Body of pancreas (tissue), 4 donors: ENCODE results near the gene SPOP. TPM values are rescaled to one million over a fixed set of nuclear protein-coding genes. Genes with fewer than 3 reads are reported as not detected.

Source experiments
- ATAC-seq: fragments of 150-250 bp; one replicate; pipeline ENCODE4 v1.9.1; 2016
- DNase-seq, 4 donors: peaks; one replicate each; pipeline ENCODE4 v3.0.0-alpha.2; 2019
- H3K27ac ChIP-seq, 4 donors: fragments of 200-600 bp; sonication (generic); 1 replicate in 3 of 4; 2 replicates in 1 of 4; pipeline versions ENCODE4 v1.5.1 to v1.6.1; 2016 to 2019; ENCODE audit warnings: mild to moderate bottlenecking in 1 of 4, mixed read lengths in 1 of 4, moderate library complexity in 1 of 4
- H3K27me3 ChIP-seq, 2 donors: fragments of 200-600 bp; sonication (generic); one replicate each; pipeline ENCODE4 v1.6.0; 2016; ENCODE audit warnings: mild to moderate bottlenecking in 1 of 2
- H3K36me3 ChIP-seq, 2 donors: fragments of 200-600 bp; sonication (generic); replicated peaks in 1 of 2; 2 replicates each; pipeline ENCODE4 v1.5.1; 2016; ENCODE audit warnings: low read depth in 2 of 2; ENCODE audit not compliant: insufficient read depth in 1 of 2
- H3K4me1 ChIP-seq: fragments of 200-600 bp; sonication (generic); one replicate; pipeline ENCODE4 v1.6.0; 2016
- H3K4me3 ChIP-seq, 2 donors: fragments of 200-600 bp; sonication (generic); 1 replicate in 1 of 2; 2 replicates in 1 of 2; pipeline ENCODE4 v1.5.1; 2016 to 2019
- H3K9me3 ChIP-seq, 3 donors: fragments of 200-600 bp; sonication (generic); 1 replicate in 2 of 3; 2 replicates in 1 of 3; pipeline ENCODE4 v1.5.1; 2016
- CTCF ChIP-seq, 7 experiments: fragments of 450-650 bp in 4 of 7; fragments of 200-600 bp in 3 of 7; sonication (generic) in 3 of 7; IDR thresholded peaks; one replicate each; pipeline ENCODE4 v1.5.1; 2016 to 2019; ENCODE audit warnings: antibody characterized with exemption in 7 of 7
- POLR2A ChIP-seq, 3 donors: fragments of 450-650 bp; IDR thresholded peaks; one replicate each; pipeline ENCODE4 v1.6.1; 2016; ENCODE audit warnings: antibody characterized with exemption in 3 of 3, mild to moderate bottlenecking in 2 of 3
- WGBS, 2 donors: methylation state at CpG; one replicate each; pipeline ENCODE4 v1.1.5; 2017; 5-methylcytosine and 5-hydroxymethylcytosine counted together
- intact Hi-C: fragments of 100-400 bp; cut with DNase I; formaldehyde crosslinking; loops from one replicate; pipeline ENCODE4 v1.15.1; 2023
- total RNA-seq, 2 donors: library from RNA; depleted of rRNA; stranded (reverse); fragments of >200 nt; gene quantifications; one replicate each; pipeline ENCODE4 v1.1.0, GENCODE V29; 2016

The SPOP gene
- total RNA-seq, 2 donors from 2014 or later = 42.3 to 57.4 TPM

GRCh38 chr17:49598918-49599317 is 79.0 kb downstream of the SPOP start:
- DNase-seq (no peak), ATAC-seq (no peak)
- TF ChIP-seq CTCF (IDR thresholded peaks at IDR 0.05) = no peak
- TF ChIP-seq POLR2A (IDR thresholded peaks at IDR 0.05) = no peak
- no peak overlapping the region for H3K27ac ChIP-seq
- H3K4me1 ChIP-seq = no peaks in the 10 kb centered on the region
- intact Hi-C loops = no loop called here
- no peaks in the 10 kb centered on the region for H3K27me3 ChIP-seq
- H3K4me3 ChIP-seq = no peak overlapping the region
- 95 to 97% methylated on average over 3 of the region's 3 CpGs for WGBS, 2 donors
- H3K9me3 ChIP-seq = no peaks in the 10 kb centered on the region
- peaks cover 0 to 26% of the 10 kb centered on the region in 2 donors for H3K36me3 ChIP-seq

- intact Hi-C loops = no loop called here
- Histone ChIP-seq H3K36me3 (peaks cover 0 to 23% of the 10 kb centered on the region in 2 donors), H3K27ac (no peak overlapping the region), H3K4me3 (no peak overlapping the region), H3K9me3 (no peaks in the 10 kb centered on the region), H3K27me3 (no peaks in the 10 kb centered on the region), H3K4me1 (no peaks in the 10 kb centered on the region)
- DNase-seq = no peak
- no peak for ATAC-seq
- 88 to 89% methylated on average over 8 of the region's 8 CpGs for whole genome bisulfite sequencing, 2 donors
- TF ChIP-seq POLR2A (IDR thresholded peaks at IDR 0.05) (no peak), CTCF (IDR thresholded peaks at IDR 0.05) (no peak)
These were observed 79.8 kb downstream of the SPOP start for GRCh38 chr17:49597928-49598655.

GRCh38 chr17:49597436-49597835 is 80.5 kb downstream of the SPOP start:
- WGBS, 2 donors = 75 to 76% methylated on average over 4 of the region's 4 CpGs
- no peaks in the 10 kb centered on the region for H3K4me1 ChIP-seq
- H3K9me3 ChIP-seq = no peaks in the 10 kb centered on the region
- no peak for TF ChIP-seq POLR2A (IDR thresholded peaks at IDR 0.05)
- TF ChIP-seq CTCF (IDR thresholded peaks at IDR 0.05) = no peak
- no peak overlapping the region for H3K4me3 ChIP-seq
- H3K27ac ChIP-seq = no peak overlapping the region
- intact Hi-C loops = no loop called here
- DNase-seq (no peak), ATAC-seq (no peak)
- H3K27me3 ChIP-seq = no peaks in the 10 kb centered on the region
- H3K36me3 ChIP-seq = peaks cover 0 to 23% of the 10 kb centered on the region in 2 donors

DNA sequence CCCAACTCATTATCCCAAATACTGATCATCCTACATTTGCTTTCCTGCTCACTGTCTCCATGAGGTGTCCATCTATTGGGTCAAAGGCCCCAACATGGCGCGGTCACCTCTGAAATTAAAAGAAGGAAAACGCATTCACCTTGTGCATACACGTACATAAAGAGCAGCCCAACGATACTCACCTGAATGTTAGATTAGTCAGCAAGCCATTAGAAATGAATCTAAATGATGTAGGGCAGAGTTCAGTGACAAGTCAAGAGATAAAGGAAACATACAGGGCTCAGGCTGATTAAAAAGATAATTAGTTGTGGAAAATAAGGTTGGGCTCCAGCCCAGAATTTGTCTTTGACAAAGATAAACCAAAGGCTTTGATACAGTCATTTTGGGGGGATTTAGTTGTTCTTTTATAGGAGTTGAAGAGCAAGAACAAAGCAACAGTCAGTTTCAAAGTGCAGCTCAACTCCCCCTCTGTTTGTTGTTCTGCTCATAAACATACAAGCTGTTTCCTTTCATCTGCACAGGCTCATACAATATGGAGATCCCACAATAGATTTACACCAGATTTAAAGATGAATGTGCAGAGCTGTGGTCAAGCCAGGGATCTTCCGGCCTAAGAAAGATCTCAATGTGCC is 81.2 kb downstream of the SPOP start:
- Histone ChIP-seq H3K4me1 (no peaks in the 10 kb centered on the region), H3K27ac (no peak overlapping the region), H3K9me3 (no peaks in the 10 kb centered on the region), H3K36me3 (peaks cover 0 to 21% of the 10 kb centered on the region in 2 donors), H3K27me3 (no peaks in the 10 kb centered on the region), H3K4me3 (no peak overlapping the region)
- TF ChIP-seq CTCF (IDR thresholded peaks at IDR 0.05) (no peak), POLR2A (IDR thresholded peaks at IDR 0.05) (no peak)
- WGBS, 2 donors = 86 to 90% methylated on average over 6 of the region's 6 CpGs
- intact Hi-C loops = no loop called here
- no peak for ATAC-seq
- DNase-seq = no peak
